ENCODE results near the gene XPA. TPM values are rescaled to one million over a fixed set of nuclear protein-coding genes. Genes with fewer than 3 reads are reported as not detected.
"Not testable (repeated sequence)": the region's sequence is repeated elsewhere in the genome, so short reads cannot be mapped to it uniquely, and the experiment has no call there.

XPA gene
- total RNA-seq, 2 experiments from 2014 or later: 8.7 to 11.1 TPM

GRCh38 chr9:97703437-97704344, 6.6 kb upstream of the XPA start:
- Mint-ChIP-seq H3K27me3 (peaks cover 10% of the 10 kb centered on the region), H3K9me3 (ENCODE audit: low read depth) (no peaks in the 10 kb centered on the region), H3K36me3 (ENCODE audit: low read depth) (no peaks in the 10 kb centered on the region), H3K27ac (peak overlapping the region; percentile 91), H3K4me1 (peaks cover 25% of the 10 kb centered on the region), H3K4me3 (no peak overlapping the region)
- intact Hi-C loops (cut with DNase I, micrococcal nuclease): no loop called here
- ChIA-PET POLR2A (interaction anchor here (1.5 kb wide), 1 partner anchor 144 kb away, joined by 3 read pairs; no protein-coding TSS in a partner anchor), CTCF (interaction anchor here (0.7 to 1.2 kb wide), 2 partner anchors 65 to 196 kb away, joined by 3 read pairs; no protein-coding TSS in a partner anchor)
- DNase-seq (peak; percentile 67), ATAC-seq (peak; percentile 89)

GRCh38 chr9:97699824-97700223, 2.7 kb upstream of the XPA start:
- not testable (repeated sequence) for H3K9me3 Mint-ChIP-seq (ENCODE audit: low read depth); ATAC-seq
- H3K4me1 Mint-ChIP-seq: peaks cover 44% of the 10 kb centered on the region

GRCh38 chr9:97699281-97699680, 2.1 kb upstream of the XPA start:
- H3K9me3 Mint-ChIP-seq (ENCODE audit: low read depth); POLR2A ChIA-PET; DNase-seq; ATAC-seq; H3K36me3 Mint-ChIP-seq (ENCODE audit: low read depth); H3K4me3 Mint-ChIP-seq; H3K27me3 Mint-ChIP-seq: not testable (repeated sequence)
- Mint-ChIP-seq H3K4me1 (peaks cover 44% of the 10 kb centered on the region), H3K27ac (peak overlapping the region; percentile 16)
- CTCF ChIA-PET: interaction anchor here (1.4 kb wide), 2 partner anchors 101 to 201 kb away, joined by 3 read pairs; no protein-coding TSS in a partner anchor
- intact Hi-C loops (cut with DNase I, micrococcal nuclease): loop anchor here (5.0 to 10.0 kb wide), 5 partner anchors 203 to 558 kb away; partner anchors contain the start of genes TBC1D2 (in 2 of the 2) and ANP32B (in 1 of the 2)

More at GRCh38 chr9:97699824-97700223, 2.7 kb upstream of the XPA start:
- DNase-seq; H3K27me3 Mint-ChIP-seq; H3K4me3 Mint-ChIP-seq; POLR2A ChIA-PET; H3K36me3 Mint-ChIP-seq (ENCODE audit: low read depth): not testable (repeated sequence)
- CTCF ChIA-PET: interaction anchor here (1.4 kb wide), 1 partner anchor 201 kb away, joined by 3 read pairs; no protein-coding TSS in a partner anchor
- intact Hi-C loops (cut with DNase I, micrococcal nuclease): loop anchor here (5.0 to 10.0 kb wide), 5 partner anchors 202 to 557 kb away; partner anchors contain the start of genes TBC1D2 (in 2 of the 2) and ANP32B (in 1 of the 2)
- peak overlapping the region; percentile 16 for H3K27ac Mint-ChIP-seq

GRCh38 chr9:97698865-97699264, 1.7 kb upstream of the XPA start:
- ATAC-seq (no peak), DNase-seq (no peak)
- Mint-ChIP-seq H3K36me3 (ENCODE audit: low read depth) (no peaks in the 10 kb centered on the region), H3K9me3 (ENCODE audit: low read depth) (no peaks in the 10 kb centered on the region), H3K4me1 (peaks cover 46% of the 10 kb centered on the region), H3K27ac (no peak overlapping the region), H3K4me3 (no peak overlapping the region), H3K27me3 (peaks cover 2% of the 10 kb centered on the region)
- intact Hi-C loops (cut with DNase I, micrococcal nuclease): loop anchor here (5.0 to 10.0 kb wide), 5 partner anchors 203 to 558 kb away; partner anchors contain the start of genes TBC1D2 (in 2 of the 2) and ANP32B (in 1 of the 2)
- CTCF ChIA-PET: interaction anchor here (1.0 to 1.4 kb wide), 2 partner anchors 14 to 100 kb away, joined by 3 read pairs; no protein-coding TSS in a partner anchor
- POLR2A ChIA-PET: no interaction called here

- intact Hi-C loops (cut with DNase I, micrococcal nuclease): loop anchor here (1.0 to 10.0 kb wide), 12 partner anchors 65 to 843 kb away; partner anchors contain the start of genes ANP32B (in 2 of the 2), NCBP1 (in 2 of the 2), TBC1D2 (in 2 of the 2) and TSTD2 (in 2 of the 2)
- CTCF ChIA-PET: interaction anchor here (0.7 to 2.0 kb wide), 5 partner anchors 8 to 211 kb away, joined by 3 to 10 read pairs (median 3); partner anchors contain the start of genes NCBP1 and TSTD2
- ATAC-seq (peak; percentile 3), DNase-seq (no peak)
- Mint-ChIP-seq H3K36me3 (ENCODE audit: low read depth) (peaks cover 3% of the 10 kb centered on the region), H3K4me1 (peaks cover 45% of the 10 kb centered on the region), H3K27ac (peak overlapping the region; percentile 92), H3K9me3 (ENCODE audit: low read depth) (no peaks in the 10 kb centered on the region), H3K27me3 (peaks cover 2% of the 10 kb centered on the region), H3K4me3 (peak overlapping the region; percentile 81)
- POLR2A ChIA-PET: interaction anchor here (0.6 kb wide), 1 partner anchor 8 kb away, joined by 4 read pairs; no protein-coding TSS in a partner anchor
Observed at GRCh38 chr9:97697837-97698236, 697 bp upstream of the XPA start.

- CTCF ChIA-PET: interaction anchor here (0.8 to 2.0 kb wide), 8 partner anchors 10 to 299 kb away, joined by 3 to 10 read pairs (median 4); partner anchors contain the start of genes NCBP1 and TSTD2
- Mint-ChIP-seq H3K4me3 (peak overlapping the region; percentile 81), H3K36me3 (ENCODE audit: low read depth) (peaks cover 8% of the 10 kb centered on the region), H3K9me3 (ENCODE audit: low read depth) (no peaks in the 10 kb centered on the region), H3K27me3 (no peaks in the 10 kb centered on the region), H3K4me1 (peaks cover 43% of the 10 kb centered on the region), H3K27ac (peak overlapping the region; percentile 92)
- intact Hi-C loops (cut with DNase I, micrococcal nuclease): loop anchor here (2.0 to 10.0 kb wide), 8 partner anchors 206 to 841 kb away; partner anchors contain the start of genes TBC1D2 (in 2 of the 2), ANP32B (in 1 of the 2), NANS (in 1 of the 2) and TDRD7 (in 1 of the 2)
- ATAC-seq: peak; percentile 38
- POLR2A ChIA-PET: interaction anchor here (0.6 to 2.3 kb wide), 3 partner anchors 47 to 152 kb away, joined by 3 to 10 read pairs (median 7); partner anchors contain the start of genes NCBP1 and TSTD2
- DNase-seq: no peak
Observed at GRCh38 chr9:97695995-97696802, 941 bp downstream of the XPA start.

- Mint-ChIP-seq H3K27ac (peak overlapping the region; percentile 92), H3K36me3 (ENCODE audit: low read depth) (peaks cover 13% of the 10 kb centered on the region), H3K4me1 (peaks cover 43% of the 10 kb centered on the region), H3K27me3 (no peaks in the 10 kb centered on the region), H3K9me3 (ENCODE audit: low read depth) (no peaks in the 10 kb centered on the region), H3K4me3 (peak overlapping the region; percentile 81)
- ATAC-seq (no peak), DNase-seq (no peak)
- intact Hi-C loops (cut with DNase I, micrococcal nuclease): loop anchor here (5.0 to 10.0 kb wide), 5 partner anchors 207 to 562 kb away; partner anchors contain the start of genes TBC1D2 (in 2 of the 2) and ANP32B (in 1 of the 2)
- CTCF ChIA-PET: interaction anchor here (0.8 to 1.2 kb wide), 4 partner anchors 11 to 283 kb away, joined by 3 to 5 read pairs (median 4); no protein-coding TSS in a partner anchor
- POLR2A ChIA-PET: interaction anchor here (2.3 kb wide), 1 partner anchor 62 kb away, joined by 7 read pairs; the partner anchor contains the start of genes NCBP1 and TSTD2
Observed at GRCh38 chr9:97695390-97695789, 1.8 kb downstream of the XPA start.

- intact Hi-C loops (cut with DNase I, micrococcal nuclease): loop anchor here (5.0 to 10.0 kb wide), 5 partner anchors 208 to 563 kb away; partner anchors contain the start of genes TBC1D2 (in 2 of the 2) and ANP32B (in 1 of the 2)
- DNase-seq (no peak), ATAC-seq (no peak)
- peaks cover 19% of the 10 kb centered on the region for H3K36me3 Mint-ChIP-seq (ENCODE audit: low read depth)
- H3K27ac Mint-ChIP-seq: peak overlapping the region; percentile 38
- H3K4me1 Mint-ChIP-seq: peaks cover 43% of the 10 kb centered on the region
- H3K27me3 Mint-ChIP-seq: no peaks in the 10 kb centered on the region
- peak overlapping the region; percentile 81 for H3K4me3 Mint-ChIP-seq
- ChIA-PET POLR2A (interaction anchor here (2.3 kb wide), 1 partner anchor 61 kb away, joined by 7 read pairs; the partner anchor contains the start of genes NCBP1 and TSTD2), CTCF (no interaction called here)
- no peaks in the 10 kb centered on the region for H3K9me3 Mint-ChIP-seq (ENCODE audit: low read depth)
Observed at GRCh38 chr9:97694769-97695168, 2.4 kb downstream of the XPA start.

GRCh38 chr9:97689401-97690180, 7.5 kb downstream of the XPA start:
- Mint-ChIP-seq H3K9me3 (ENCODE audit: low read depth) (no peaks in the 10 kb centered on the region), H3K4me3 (no peak overlapping the region), H3K27me3 (no peaks in the 10 kb centered on the region), H3K27ac (no peak overlapping the region), H3K36me3 (ENCODE audit: low read depth) (peaks cover 32% of the 10 kb centered on the region), H3K4me1 (peaks cover 12% of the 10 kb centered on the region)
- ChIA-PET POLR2A (interaction anchor here (0.6 to 0.7 kb wide), 2 partner anchors 8 to 49 kb away, joined by 3 to 4 read pairs; no protein-coding TSS in a partner anchor), CTCF (interaction anchor here (0.7 to 1.0 kb wide), 3 partner anchors 74 to 1228 kb away, joined by 3 read pairs; no protein-coding TSS in a partner anchor)
- intact Hi-C loops (cut with DNase I, micrococcal nuclease): loop anchor here (10.0 kb wide), 3 partner anchors 295 to 565 kb away; partner anchors contain the start of genes ANP32B (in 1 of the 2) and TBC1D2 (in 1 of the 2)
- DNase-seq (no peak), ATAC-seq (no peak)
